Stimulated activated CD8-positive, alpha-beta memory T cell treated with anti-CD3 and anti-CD28 coated beads, Interleukin-12 subunit alpha, Interleukin-12 subunit beta, amount 100 ng/mL, for 24 hours (primary cell): ENCODE results near the gene PRLH.
"Not testable (repeated sequence)": the region's sequence is repeated elsewhere in the genome, so short reads cannot be mapped to it uniquely, and the experiment has no call there.

Source experiments
- DNase-seq: peaks from one replicate; pipeline ENCODE4 v3.0.0-alpha.2; 2020; ENCODE audit errors: extremely low read depth

The PRLH gene

GRCh38 chr2:237600205-237600846 is 34.0 kb downstream of the PRLH start:
- no peak for DNase-seq

GRCh38 chr2:237601453-237602116 is 35.2 kb downstream of the PRLH start:
- DNase-seq: no peak

- DNase-seq: no peak
These were observed 36.0 kb downstream of the PRLH start for GRCh38 chr2:237602409-237602808.

GRCh38 chr2:237603049-237603717 is 36.8 kb downstream of the PRLH start:
- DNase-seq: no peak

- DNase-seq: no peak
These were observed 37.5 kb downstream of the PRLH start for GRCh38 chr2:237603718-237604362.

- DNase-seq: no peak
These were observed 38.0 kb downstream of the PRLH start for GRCh38 chr2:237604391-237604790.

GRCh38 chr2:237604960-237605359 is 38.6 kb downstream of the PRLH start:
- no peak for DNase-seq

GRCh38 chr2:237606522-237606921 is 40.1 kb downstream of the PRLH start:
- DNase-seq: not testable (repeated sequence)

- no peak for DNase-seq
These were observed 46.4 kb downstream of the PRLH start for GRCh38 chr2:237612527-237613357.

- DNase-seq: no peak
These were observed 47.3 kb downstream of the PRLH start for GRCh38 chr2:237613679-237614078.

- DNase-seq: no peak
These were observed 47.9 kb downstream of the PRLH start for GRCh38 chr2:237614151-237614720.

GRCh38 chr2:237615631-237616249 is 49.4 kb downstream of the PRLH start:
- no peak for DNase-seq

GRCh38 chr2:237616373-237616733 is 50.0 kb downstream of the PRLH start:
- no peak for DNase-seq
